K562 treated with DMSO at 1 percent for 48 hours (cell line): ENCODE measurements around the gene CTH. TPM values are rescaled to one million over a fixed set of nuclear protein-coding genes. Genes with fewer than 3 reads are reported as not detected.

ENCODE experiments used
- total RNA-seq: library from RNA; unstranded; fragments of 300-600 nt; gene quantifications from 2 replicates; pipeline ENCODE4 v1.2.3, GENCODE V29; 2022; ENCODE audit warnings: low replicate concordance; ENCODE audit errors: extremely low read depth

CTH gene
- total RNA-seq: not detected in 2 replicates

GRCh38 chr1:70410604-70411359, at the start of gene CTH:
TSS of gene CTH (plus strand) at chr1:70411268. CDS start at chr1:70411416, 148 bp downstream.

Other genes starting within 250 kb of the CTH start
- gene LRRC40, start 205.7 kb upstream of the CTH start, total RNA-seq: not detected in 2 replicates
- not detected in 2 replicates for gene SRSF11, start 189.9 kb upstream of the CTH start, total RNA-seq
- gene ANKRD13C, start 56.5 kb upstream of the CTH start, total RNA-seq: not detected in 2 replicates